Activated naive CD4-positive, alpha-beta T cell treated with Interleukin-2 at 50 U/mL for 16 hours (primary cell): Measurements from ENCODE around the gene AMACR.
"Not testable (repeated sequence)": the region's sequence is repeated elsewhere in the genome, so short reads cannot be mapped to it uniquely, and the experiment has no call there.

ENCODE experiments used
- DNase-seq: peaks from one replicate; pipeline ENCODE4 v3.0.0-alpha.2; 2020

AMACR gene

DNA sequence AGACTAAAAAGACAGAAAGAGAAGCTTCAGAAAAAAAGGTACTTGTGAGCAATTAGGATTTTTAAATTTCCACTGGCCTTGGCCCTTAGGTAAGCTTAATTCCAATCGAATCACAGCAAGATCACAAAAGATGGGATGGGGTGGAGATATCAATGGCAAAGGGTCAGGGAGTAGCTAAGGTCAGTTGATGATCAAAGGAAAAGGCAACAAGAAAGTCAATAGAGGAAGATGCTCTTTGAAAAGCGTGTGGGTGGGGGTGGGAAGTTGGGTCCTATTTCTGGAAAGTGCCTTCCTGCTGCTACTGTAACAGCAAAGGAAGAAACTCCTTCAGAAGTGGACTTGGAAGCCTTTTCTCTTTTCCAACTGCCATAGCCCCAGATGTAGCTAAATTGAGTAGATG is 27.9 kb upstream of the AMACR start:
- DNase-seq, result no peak

DNA sequence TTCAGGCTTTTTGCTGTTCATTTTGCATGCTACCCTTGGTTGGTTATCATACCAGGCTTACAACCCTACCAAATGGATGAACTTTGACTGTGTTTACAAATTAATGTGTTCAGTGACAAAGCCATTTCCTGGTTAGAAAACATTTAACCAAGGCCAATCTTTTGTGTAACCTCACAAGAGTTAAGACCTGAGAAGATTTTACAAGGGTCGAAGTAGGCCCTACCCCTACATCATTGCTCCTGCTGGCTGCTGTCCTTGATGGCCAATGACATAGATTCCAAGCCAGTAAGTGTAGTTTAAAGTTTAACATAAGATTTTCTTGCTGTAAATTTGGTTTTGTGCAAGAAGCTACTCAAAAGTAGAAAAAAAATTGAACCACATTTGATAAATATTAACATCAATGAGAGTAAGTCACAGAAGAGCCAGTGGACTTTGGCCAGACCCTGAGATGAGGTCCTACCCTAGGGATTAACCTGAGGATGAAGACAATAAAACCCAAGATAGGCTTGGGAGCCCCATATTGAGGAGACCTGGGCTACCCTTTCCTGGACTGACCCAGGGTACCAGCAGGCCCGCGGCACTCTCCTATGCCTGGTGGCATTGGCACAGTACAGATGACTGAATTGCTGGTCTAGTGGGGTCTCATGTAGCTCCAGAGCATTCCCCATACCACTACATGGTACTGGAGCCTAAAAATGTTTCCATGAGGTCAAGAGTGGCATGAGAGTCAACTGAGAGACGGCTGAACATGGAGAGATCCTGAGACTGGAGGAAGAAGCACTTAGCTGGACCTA is 26.9 kb upstream of the AMACR start:
- DNase-seq, result no peak

GRCh38 chr5:34031966-34032365 is 24.1 kb upstream of the AMACR start:
- DNase-seq, result no peak

DNA sequence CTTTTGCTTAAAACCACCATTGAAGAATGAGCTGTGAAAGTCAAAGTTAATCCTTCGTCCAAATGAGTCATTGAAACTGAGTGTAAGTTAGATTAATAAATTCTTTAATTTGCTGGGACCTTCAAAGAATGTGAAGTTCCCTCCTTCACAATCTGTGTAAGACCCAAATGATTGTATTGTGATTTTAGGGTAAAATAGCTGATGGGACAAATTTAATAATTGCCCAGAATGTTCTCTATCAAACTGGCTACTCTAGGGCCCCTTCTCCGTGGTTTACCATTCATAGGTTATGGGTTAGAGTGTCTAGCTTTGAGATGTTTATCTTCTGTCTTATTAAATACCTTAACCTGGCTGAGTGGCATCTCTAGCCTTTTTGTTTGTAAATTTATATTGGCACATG is 23.3 kb upstream of the AMACR start:
- no peak for DNase-seq

- DNase-seq, result not testable (repeated sequence)
Observed at GRCh38 chr5:34030585-34030984, 22.7 kb upstream of the AMACR start.

- DNase-seq, result no peak
Observed at GRCh38 chr5:34030048-34030447, 22.2 kb upstream of the AMACR start.

DNA sequence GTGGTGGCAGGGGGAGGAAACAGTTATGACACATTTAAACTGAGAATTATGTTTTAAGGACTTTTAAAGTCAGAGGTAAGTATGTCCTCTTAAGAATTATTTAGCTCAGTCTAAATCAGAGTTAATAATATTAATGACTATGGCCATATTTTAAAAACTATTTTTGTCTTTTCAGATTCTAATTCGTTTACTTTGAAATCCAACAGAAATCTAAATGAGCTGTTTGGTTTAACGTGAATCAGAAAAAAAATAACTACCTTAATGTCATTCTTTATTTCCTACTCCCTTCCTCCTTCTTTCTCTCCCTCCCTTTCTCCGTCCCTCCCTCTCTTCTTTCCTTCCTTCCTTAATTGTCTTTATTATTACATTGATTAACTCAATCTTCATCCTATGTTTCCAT is 20.5 kb upstream of the AMACR start:
- no peak for DNase-seq

- DNase-seq, result no peak
Observed at GRCh38 chr5:34026089-34026761, 18.4 kb upstream of the AMACR start.

- DNase-seq, result peak; percentile 16
Observed at GRCh38 chr5:34022121-34022705, 14.4 kb upstream of the AMACR start.

DNA sequence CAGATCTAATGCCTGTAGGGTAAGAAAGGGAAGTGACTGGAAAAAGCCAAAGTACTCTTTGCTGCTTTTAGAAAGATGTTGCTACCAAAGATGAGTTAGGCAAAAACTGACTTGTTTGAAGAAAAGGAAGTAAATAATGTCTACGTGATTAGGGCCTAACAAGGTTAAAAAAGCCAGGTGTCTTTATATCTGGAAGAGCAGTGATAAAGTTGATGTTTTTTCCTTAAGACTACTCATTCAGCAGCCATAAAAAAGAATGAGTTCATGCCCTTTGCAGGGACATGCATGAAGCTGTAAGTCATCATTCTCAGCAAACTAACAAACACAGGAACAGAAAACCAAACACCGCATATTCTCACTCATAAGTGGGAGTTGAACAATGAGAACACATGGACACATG is 13.5 kb upstream of the AMACR start:
- DNase-seq, result no peak

DNA sequence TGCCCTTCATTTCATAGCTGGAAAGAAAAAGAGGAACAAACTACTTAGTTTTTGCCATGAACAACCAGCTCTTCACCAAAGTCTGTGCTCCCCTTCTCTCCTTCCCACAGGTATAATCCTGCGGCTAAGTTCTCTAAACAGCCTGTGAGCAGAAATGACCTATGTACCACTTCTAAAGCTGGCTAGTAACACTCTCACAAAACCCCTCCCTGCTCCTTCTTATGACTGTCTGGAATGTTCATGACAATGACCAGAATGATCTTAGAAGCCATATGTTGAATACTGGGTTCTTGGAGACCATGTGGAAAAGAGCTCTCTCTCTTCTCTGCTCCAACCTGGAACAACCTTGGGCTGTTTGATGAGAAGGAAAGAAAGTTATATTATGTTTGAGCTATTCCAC is 12.9 kb upstream of the AMACR start:
- DNase-seq, result no peak

- DNase-seq, result no peak
Observed at GRCh38 chr5:34017254-34017653, 9.4 kb upstream of the AMACR start.

DNA sequence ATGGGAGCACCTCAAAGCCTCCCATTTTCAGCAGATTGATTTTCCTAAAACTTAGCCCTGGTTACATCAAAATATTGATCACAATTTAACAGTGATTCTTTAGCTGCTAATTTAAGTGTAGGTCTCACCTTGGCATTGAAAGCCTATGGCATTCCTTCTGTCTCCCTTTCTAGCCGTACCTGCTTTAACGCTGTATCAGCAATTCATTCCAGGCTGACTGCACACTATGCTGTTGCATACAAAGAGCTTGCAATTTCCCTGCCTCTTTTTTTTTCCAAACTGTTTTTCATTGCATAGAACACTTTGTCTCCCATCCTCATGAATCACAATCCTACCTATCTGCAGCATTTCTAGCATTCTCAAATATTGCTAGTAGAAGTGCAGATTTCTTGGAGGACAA is 8.9 kb upstream of the AMACR start:
- no peak for DNase-seq

- no peak for DNase-seq
Observed at GRCh38 chr5:34016222-34016621, 8.4 kb upstream of the AMACR start.

DNA sequence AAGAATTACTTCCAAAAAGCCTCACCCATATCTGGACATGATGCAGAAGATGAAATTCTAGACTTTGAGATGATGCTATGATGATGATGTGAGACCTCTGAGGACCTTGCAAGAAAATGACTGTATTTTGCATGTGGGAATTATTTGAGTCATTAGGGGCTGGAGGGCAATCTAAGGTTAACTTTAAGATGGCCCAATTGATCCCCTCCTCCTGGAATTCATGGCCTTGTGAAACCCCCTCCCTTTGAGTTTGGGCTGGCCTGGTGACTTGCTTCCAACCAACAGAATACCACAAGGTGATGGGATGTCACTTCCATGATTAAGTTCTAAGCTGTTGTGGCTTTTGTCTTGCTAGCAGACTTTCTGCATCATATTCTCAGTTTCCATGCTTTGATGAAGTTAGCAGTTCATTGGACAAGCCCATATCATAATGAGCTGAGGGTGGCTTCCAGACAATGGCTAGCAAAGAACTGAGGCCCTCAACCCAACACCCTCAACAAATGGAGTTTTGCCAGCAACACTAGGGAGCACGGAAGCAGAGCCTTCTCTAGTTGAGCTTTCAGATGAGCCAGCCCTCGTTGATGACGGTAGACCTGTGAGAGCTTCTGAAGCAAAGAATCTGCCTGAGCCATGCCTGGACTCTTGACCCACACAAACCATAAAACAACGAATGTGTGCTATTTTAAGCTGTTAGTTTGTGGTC is 7.4 kb upstream of the AMACR start:
- DNase-seq, result no peak

DNA sequence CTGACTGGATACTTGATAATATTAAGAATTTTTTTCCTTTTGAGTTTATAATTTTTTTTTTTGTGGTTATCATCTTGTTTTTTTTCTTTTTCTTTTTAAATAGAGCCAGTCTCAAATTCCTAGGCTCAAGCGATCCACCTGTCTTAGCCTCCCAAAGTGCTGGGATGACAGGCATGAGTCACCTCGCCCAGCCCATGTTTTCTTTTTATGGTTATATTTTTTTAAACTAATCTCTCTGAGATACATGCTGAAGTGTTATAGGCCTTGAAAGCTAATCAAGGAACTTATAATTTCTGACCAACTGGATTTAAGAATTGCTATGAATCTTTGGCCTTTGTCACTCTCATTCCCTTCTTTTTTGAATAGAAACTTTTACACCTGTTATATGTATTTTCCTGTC is 6.8 kb upstream of the AMACR start:
- no peak for DNase-seq

DNA sequence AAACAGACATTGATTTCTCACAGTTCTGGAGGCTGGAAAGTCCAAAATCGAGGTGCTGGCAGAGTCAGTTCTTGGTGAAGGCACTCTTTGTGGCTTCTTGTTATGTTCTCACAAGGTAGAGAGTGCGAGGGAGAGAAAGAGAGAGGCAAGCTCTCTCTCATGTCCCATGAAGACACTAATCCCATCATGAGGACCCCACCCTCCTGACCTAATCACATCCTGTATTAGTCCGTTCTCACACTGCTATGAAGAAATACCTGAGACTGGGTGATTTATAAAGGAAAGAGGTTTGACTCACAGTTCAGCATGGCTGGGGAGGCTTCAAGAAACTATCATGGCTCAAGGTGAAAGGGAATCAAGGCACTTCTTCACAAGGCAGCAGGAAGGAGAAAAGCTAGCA is 5.7 kb upstream of the AMACR start:
- DNase-seq, result no peak

DNA sequence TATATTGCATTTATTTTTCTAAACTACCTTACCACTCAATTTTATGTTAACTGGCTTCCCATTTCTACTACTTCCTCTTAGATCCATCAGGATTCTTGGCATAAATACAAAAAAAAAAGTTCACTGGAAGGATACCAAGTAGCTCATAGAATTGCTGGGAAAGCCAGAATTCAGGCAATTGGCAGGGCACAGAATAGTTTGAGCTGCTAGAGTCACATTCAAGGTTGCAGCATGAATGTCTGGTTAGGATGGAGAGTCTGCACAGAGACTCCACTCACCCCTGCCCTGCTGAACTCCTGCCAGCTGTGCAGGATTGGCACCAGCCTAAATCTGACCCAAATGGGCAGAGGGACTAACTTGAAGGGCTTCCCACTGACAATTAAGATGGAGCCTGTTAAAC is 4.9 kb upstream of the AMACR start:
- no peak for DNase-seq

DNA sequence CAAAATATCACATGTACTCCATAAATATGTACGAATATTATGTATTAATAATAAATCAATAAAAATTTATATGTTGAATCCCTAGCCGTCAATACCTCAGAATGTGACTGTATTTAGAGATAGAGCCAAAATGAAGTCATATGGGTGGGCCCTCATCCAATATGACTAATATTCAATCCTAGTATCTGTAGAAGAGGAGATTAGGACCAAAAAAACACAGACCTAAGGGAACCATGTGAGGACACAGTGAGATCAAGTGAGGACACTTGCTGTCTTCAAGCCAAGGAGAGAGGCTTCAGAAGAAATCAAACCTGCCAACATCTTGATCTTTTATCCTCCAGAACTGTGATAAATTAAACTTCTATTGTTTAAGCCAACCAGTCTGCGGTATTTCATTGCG is 3.7 kb upstream of the AMACR start:
- no peak for DNase-seq

DNA sequence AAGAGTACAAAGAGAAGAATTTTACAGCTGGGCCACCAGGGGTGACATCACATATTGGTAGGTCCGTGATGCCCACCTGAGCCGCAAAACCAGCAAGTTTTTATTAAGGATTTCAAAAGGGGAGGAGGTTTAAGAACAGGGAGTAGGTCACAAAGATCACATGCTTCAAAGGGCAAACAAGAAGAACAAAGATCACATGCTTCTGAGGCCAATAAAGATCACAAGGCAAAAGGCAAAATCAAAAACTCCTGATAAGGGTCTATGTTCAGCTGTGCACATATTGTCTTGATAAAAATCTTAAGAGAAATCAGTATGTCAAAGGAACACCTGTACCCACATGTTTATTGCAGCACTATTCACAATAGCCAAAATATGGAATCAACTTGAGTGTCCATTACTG is 2.3 kb upstream of the AMACR start:
- not testable (repeated sequence) for DNase-seq

DNA sequence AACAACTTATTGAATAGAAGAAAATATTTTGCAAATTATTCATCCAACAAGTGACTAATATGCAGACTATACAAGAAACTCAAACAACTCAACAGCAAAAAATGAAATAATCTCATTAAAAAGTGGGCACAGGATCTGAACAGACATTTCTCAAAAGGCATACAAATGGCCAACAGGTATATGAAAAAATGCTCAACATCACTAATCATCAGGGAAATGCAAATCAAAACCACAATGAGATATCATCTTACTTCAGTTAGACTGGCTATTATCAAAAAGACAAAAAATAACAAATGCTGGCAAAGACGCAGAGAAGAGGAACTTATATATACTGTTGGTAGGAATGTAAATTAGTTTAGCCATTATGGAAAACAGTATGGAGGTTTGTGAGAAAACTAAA is 1.8 kb upstream of the AMACR start:
- DNase-seq, result no peak

DNA sequence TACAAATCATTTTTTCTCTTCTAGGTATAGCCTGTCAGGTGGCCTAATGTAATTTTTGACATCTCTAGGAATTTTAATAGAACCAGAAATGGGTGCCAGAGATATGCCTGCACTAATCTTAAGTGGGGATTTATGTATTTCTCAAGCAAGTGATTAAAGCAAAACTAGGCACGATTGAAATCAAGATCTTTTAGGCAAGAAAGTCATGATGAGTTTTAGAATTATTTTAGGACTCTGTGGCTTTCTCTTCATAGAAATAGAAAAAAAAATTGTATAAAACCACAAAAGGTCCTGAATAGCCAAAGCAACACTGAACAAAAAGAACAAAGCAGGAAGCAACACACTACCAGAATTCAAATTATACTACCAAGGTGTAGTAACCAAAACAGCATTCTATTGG is 952 bp upstream of the AMACR start:
- DNase-seq, result no peak

- DNase-seq, result no peak
Observed at GRCh38 chr5:34007201-34007620, 639 bp downstream of the AMACR start.

DNA sequence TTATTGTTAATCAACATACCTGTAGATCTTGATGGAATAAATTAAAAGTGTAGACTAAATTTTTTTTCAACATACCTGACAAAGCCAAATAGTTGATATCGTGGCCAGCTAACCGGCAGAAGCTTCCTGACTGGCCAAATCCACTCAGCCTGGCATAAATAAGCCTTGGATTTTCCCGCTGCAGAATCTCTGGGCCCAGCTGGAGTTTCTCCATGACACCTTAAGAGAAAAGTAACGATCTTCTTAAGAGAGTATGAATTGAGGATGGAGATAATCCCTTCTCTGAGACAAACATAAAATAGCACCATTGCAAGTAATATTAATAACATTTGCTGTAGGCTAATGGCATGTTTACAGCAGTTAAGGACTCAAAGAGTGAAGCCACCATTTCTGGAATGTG is 2.2 kb downstream of the AMACR start:
- no peak for DNase-seq
